ENCODE results near the gene GCH1. TPM values are rescaled to one million over a fixed set of nuclear protein-coding genes. Genes with fewer than 3 reads are reported as not detected.
A peak's percentile ranks its signal among the peaks of the same experiment; 100 is the strongest.

Gene GCH1
- total RNA-seq, 1 experiment from 2014 or later, result 7.1 TPM

GRCh38 chr14:54814076-54814475, 88.5 kb downstream of the GCH1 start:
- peak; percentile 25 for TF ChIP-seq CTCF (IDR thresholded peaks at IDR 0.05; ENCODE audit: unreplicated experiment)
- no peak overlapping the region for H3K27ac Mint-ChIP-seq (ENCODE audit: low read depth, unreplicated experiment)
- H3K27me3 Mint-ChIP-seq (ENCODE audit: insufficient read depth, unreplicated experiment), result peaks cover 13% of the 10 kb centered on the region
- DNase-seq (ENCODE audit: unreplicated experiment), result no peak
- POLR2A ChIA-PET, result no interaction called here
- CTCF ChIA-PET, result interaction anchor here (0.6 to 1.7 kb wide), 7 partner anchors 8 to 1697 kb away, joined by 3 to 6 read pairs (median 4); no protein-coding TSS in a partner anchor
- H3K9me3 Mint-ChIP-seq (ENCODE audit: unreplicated experiment), result no peaks in the 10 kb centered on the region
- BruUV-seq (replicated peaks), result no TSS peak
- H3K36me3 Mint-ChIP-seq (ENCODE audit: insufficient read depth, unreplicated experiment), result no peaks in the 10 kb centered on the region
- H3K4me3 Mint-ChIP-seq (ENCODE audit: unreplicated experiment), result no peak overlapping the region
- intact Hi-C loops (cut with micrococcal nuclease), result no loop called here
- no peaks in the 10 kb centered on the region for H3K4me1 Mint-ChIP-seq (ENCODE audit: insufficient read depth, unreplicated experiment)

DNA sequence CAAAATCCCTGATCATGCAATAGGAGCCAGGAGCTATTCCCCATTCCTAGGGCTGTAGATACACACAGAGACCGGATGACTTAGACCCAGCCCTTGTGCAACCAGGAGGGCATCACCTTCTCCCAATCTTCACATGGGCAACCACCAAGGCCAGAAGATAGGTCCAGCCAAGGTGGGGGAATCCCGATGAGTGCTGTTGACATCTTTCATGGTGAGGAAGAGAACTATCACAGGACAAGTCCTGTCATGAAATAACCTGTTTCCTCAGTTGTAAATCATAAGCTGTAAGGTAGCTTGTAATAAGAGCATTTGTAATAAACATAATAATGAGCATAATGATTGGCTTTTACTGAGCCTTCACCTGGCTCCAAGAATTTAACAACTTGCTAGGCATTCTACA, 89.5 kb downstream of the GCH1 start:
- peaks cover 13% of the 10 kb centered on the region for H3K27me3 Mint-ChIP-seq (ENCODE audit: insufficient read depth, unreplicated experiment)
- CTCF ChIA-PET, result interaction anchor here (0.7 to 1.7 kb wide), 4 partner anchors 9 to 202 kb away, joined by 3 to 6 read pairs (median 3); no protein-coding TSS in a partner anchor
- no peak overlapping the region for H3K4me3 Mint-ChIP-seq (ENCODE audit: unreplicated experiment)
- TF ChIP-seq CTCF (IDR thresholded peaks at IDR 0.05; ENCODE audit: unreplicated experiment), result no peak
- intact Hi-C loops (cut with micrococcal nuclease), result no loop called here
- H3K9me3 Mint-ChIP-seq (ENCODE audit: unreplicated experiment), result no peaks in the 10 kb centered on the region
- H3K27ac Mint-ChIP-seq (ENCODE audit: low read depth, unreplicated experiment), result no peak overlapping the region
- no peaks in the 10 kb centered on the region for H3K36me3 Mint-ChIP-seq (ENCODE audit: insufficient read depth, unreplicated experiment)
- DNase-seq (ENCODE audit: unreplicated experiment), result peak; percentile 8
- POLR2A ChIA-PET, result interaction anchor here (1.0 kb wide), 1 partner anchor 64 kb away, joined by 3 read pairs; no protein-coding TSS in a partner anchor
- no peaks in the 10 kb centered on the region for H3K4me1 Mint-ChIP-seq (ENCODE audit: insufficient read depth, unreplicated experiment)
- no TSS peak for BruUV-seq (replicated peaks)

- TF ChIP-seq CTCF (IDR thresholded peaks at IDR 0.05; ENCODE audit: unreplicated experiment), result no peak
- Mint-ChIP-seq H3K4me1 (ENCODE audit: insufficient read depth, unreplicated experiment) (no peaks in the 10 kb centered on the region), H3K27ac (ENCODE audit: low read depth, unreplicated experiment) (no peak overlapping the region), H3K27me3 (ENCODE audit: insufficient read depth, unreplicated experiment) (peaks cover 13% of the 10 kb centered on the region), H3K36me3 (ENCODE audit: insufficient read depth, unreplicated experiment) (no peaks in the 10 kb centered on the region), H3K4me3 (ENCODE audit: unreplicated experiment) (no peak overlapping the region), H3K9me3 (ENCODE audit: unreplicated experiment) (no peaks in the 10 kb centered on the region)
- no peak for DNase-seq (ENCODE audit: unreplicated experiment)
- no TSS peak for BruUV-seq (replicated peaks)
- intact Hi-C loops (cut with micrococcal nuclease), result no loop called here
- POLR2A ChIA-PET, result interaction anchor here (1.0 kb wide), 1 partner anchor 64 kb away, joined by 3 read pairs; no protein-coding TSS in a partner anchor
- CTCF ChIA-PET, result interaction anchor here (0.7 to 1.7 kb wide), 4 partner anchors 8 to 213 kb away, joined by 3 to 6 read pairs (median 3); no protein-coding TSS in a partner anchor
Measured at GRCh38 chr14:54812617-54813016, 90.0 kb downstream of the GCH1 start.

DNA sequence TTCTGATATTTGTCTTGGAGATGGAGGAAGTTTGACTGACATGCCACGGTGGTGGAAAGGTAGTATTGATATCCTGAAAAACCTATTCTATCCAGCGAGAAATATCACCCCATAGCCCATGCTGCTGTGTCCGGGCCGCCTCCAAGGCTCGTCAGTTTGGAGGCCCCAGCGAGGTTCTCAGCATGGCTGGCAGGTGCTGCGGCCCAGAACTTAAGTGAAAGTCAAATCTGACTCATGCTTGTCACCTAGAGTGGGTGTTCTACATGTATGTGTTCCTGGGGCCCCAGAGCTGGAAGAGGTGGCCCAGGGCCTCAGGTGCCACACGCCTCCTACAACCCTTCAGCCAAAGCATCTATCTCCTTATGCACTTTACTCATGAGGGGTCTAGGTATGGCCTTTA, 92.9 kb downstream of the GCH1 start:
- POLR2A ChIA-PET, result no interaction called here
- H3K9me3 Mint-ChIP-seq (ENCODE audit: unreplicated experiment), result no peaks in the 10 kb centered on the region
- peaks cover 12% of the 10 kb centered on the region for H3K4me1 Mint-ChIP-seq (ENCODE audit: insufficient read depth, unreplicated experiment)
- no TSS peak for BruUV-seq (replicated peaks)
- TF ChIP-seq CTCF (IDR thresholded peaks at IDR 0.05; ENCODE audit: unreplicated experiment), result no peak
- H3K27me3 Mint-ChIP-seq (ENCODE audit: insufficient read depth, unreplicated experiment), result peaks cover 13% of the 10 kb centered on the region
- CTCF ChIA-PET, result interaction anchor here (0.6 to 3.2 kb wide), 2 partner anchors 40 to 246 kb away, joined by 3 to 8 read pairs; no protein-coding TSS in a partner anchor
- H3K27ac Mint-ChIP-seq (ENCODE audit: low read depth, unreplicated experiment), result no peak overlapping the region
- intact Hi-C loops (cut with micrococcal nuclease), result loop anchor here (5.0 kb wide), 3 partner anchors 37 to 442 kb away; partner anchors contain the start of gene CGRRF1
- no peak for DNase-seq (ENCODE audit: unreplicated experiment)
- H3K36me3 Mint-ChIP-seq (ENCODE audit: insufficient read depth, unreplicated experiment), result no peaks in the 10 kb centered on the region
- no peak overlapping the region for H3K4me3 Mint-ChIP-seq (ENCODE audit: unreplicated experiment)

Data from MCF 10A (cell line).